GM12872 (cell line): ENCODE results near the gene TUBE1.

Experiments
- CTCF ChIP-seq: IDR thresholded peaks from 3 replicates; pipeline ENCODE4 v1.5.1; 2011; ENCODE audit warnings: low read depth, mild to moderate bottlenecking, low read length, moderate library complexity; ENCODE audit not compliant: insufficient read depth

The TUBE1 gene

GRCh38 chr6:112038756-112039430 lies 48.4 kb downstream of the TUBE1 start:
- TF ChIP-seq CTCF: no peak

- no peak for TF ChIP-seq CTCF
These were observed 49.0 kb downstream of the TUBE1 start for GRCh38 chr6:112038268-112038667.

GRCh38 chr6:112037783-112038216 lies 49.5 kb downstream of the TUBE1 start:
- TF ChIP-seq CTCF: no peak

GRCh38 chr6:112036088-112036637 lies 51.1 kb downstream of the TUBE1 start:
- TF ChIP-seq CTCF: no peak

GRCh38 chr6:112034616-112034995 lies 52.7 kb downstream of the TUBE1 start:
- no peak for TF ChIP-seq CTCF

- no peak for TF ChIP-seq CTCF
These were observed 53.3 kb downstream of the TUBE1 start for GRCh38 chr6:112033791-112034615.

GRCh38 chr6:112032728-112033127 lies 54.6 kb downstream of the TUBE1 start:
- no peak for TF ChIP-seq CTCF
